ENCODE results near the gene PSMG1. TPM values are rescaled to one million over a fixed set of nuclear protein-coding genes. Genes with fewer than 3 reads are reported as not detected.

PSMG1 gene
- total RNA-seq, 1 donor from 2014 or later = 41.4 TPM

- no peak for DNase-seq (ENCODE audit: extremely low read depth, low read depth, low spot score)
Measured at GRCh38 chr21:39189857-39190604, 6.8 kb upstream of the PSMG1 start.

- no peak for DNase-seq (ENCODE audit: extremely low read depth, low read depth, low spot score)
Measured at GRCh38 chr21:39188521-39189139, 5.4 kb upstream of the PSMG1 start.

- DNase-seq (ENCODE audit: extremely low read depth, low read depth, low spot score) = no peak
Measured at GRCh38 chr21:39187141-39187540, 3.9 kb upstream of the PSMG1 start.

GRCh38 chr21:39186676-39187075 is 3.4 kb upstream of the PSMG1 start:
- no peak for DNase-seq (ENCODE audit: extremely low read depth, low read depth, low spot score)

- DNase-seq (ENCODE audit: extremely low read depth, low read depth, low spot score) = no peak
Measured at GRCh38 chr21:39185157-39185556, 1.9 kb upstream of the PSMG1 start.

- DNase-seq (ENCODE audit: extremely low read depth, low read depth, low spot score) = no peak
Measured at GRCh38 chr21:39184050-39184980, 1.1 kb upstream of the PSMG1 start.

- no peak for DNase-seq (ENCODE audit: extremely low read depth, low read depth, low spot score)
Measured at GRCh38 chr21:39182484-39183271, 573 bp downstream of the PSMG1 start.

- no peak for DNase-seq (ENCODE audit: extremely low read depth, low read depth, low spot score)
Measured at GRCh38 chr21:39182016-39182415, 1.2 kb downstream of the PSMG1 start.

- DNase-seq (ENCODE audit: extremely low read depth, low read depth, low spot score) = no peak
Measured at GRCh38 chr21:39181205-39181818, 1.9 kb downstream of the PSMG1 start.

GRCh38 chr21:39180429-39181019 is 2.7 kb downstream of the PSMG1 start:
- DNase-seq (ENCODE audit: extremely low read depth, low read depth, low spot score) = no peak

GRCh38 chr21:39178421-39178820 is 4.8 kb downstream of the PSMG1 start:
- no peak for DNase-seq (ENCODE audit: extremely low read depth, low read depth, low spot score)

GRCh38 chr21:39176271-39176709 is 7.0 kb downstream of the PSMG1 start:
- DNase-seq (ENCODE audit: extremely low read depth, low read depth, low spot score) = no peak

- no peak for DNase-seq (ENCODE audit: extremely low read depth, low read depth, low spot score)
Measured at GRCh38 chr21:39175665-39176064, 7.6 kb downstream of the PSMG1 start.

GRCh38 chr21:39175154-39175553 is 8.1 kb downstream of the PSMG1 start:
- no peak for DNase-seq (ENCODE audit: extremely low read depth, low read depth, low spot score)

GRCh38 chr21:39173716-39174680 is 9.3 kb downstream of the PSMG1 start:
- DNase-seq (ENCODE audit: extremely low read depth, low read depth, low spot score) = no peak

- no peak for DNase-seq (ENCODE audit: extremely low read depth, low read depth, low spot score)
Measured at GRCh38 chr21:39169906-39170305, 13.3 kb downstream of the PSMG1 start.

- DNase-seq (ENCODE audit: extremely low read depth, low read depth, low spot score) = no peak
Measured at GRCh38 chr21:39168800-39169199, 14.5 kb downstream of the PSMG1 start.

- no peak for DNase-seq (ENCODE audit: extremely low read depth, low read depth, low spot score)
Measured at GRCh38 chr21:39164523-39164922, 18.7 kb downstream of the PSMG1 start.

- DNase-seq (ENCODE audit: extremely low read depth, low read depth, low spot score) = no peak
Measured at GRCh38 chr21:39161064-39161463, 22.2 kb downstream of the PSMG1 start.

Data from glomerular endothelial cell (primary cell).